ENCODE measurements around the gene SORCS2. TPM values are rescaled to one million over a fixed set of nuclear protein-coding genes. Genes with fewer than 3 reads are reported as not detected.
A peak's percentile ranks its signal among the peaks of the same experiment; 100 is the strongest.

SORCS2 gene
- total RNA-seq, 1 donor from 2014 or later, result 5.2 TPM

- Histone ChIP-seq H4K20me1 (ENCODE audit: low read depth) (peaks cover 57% of the 10 kb centered on the region), H3K27ac (no peak overlapping the region), H3K9ac (no peak overlapping the region), H3K4me1 (peaks cover 14% of the 10 kb centered on the region), H3K4me2 (no peak overlapping the region), H3K4me3 (no peak overlapping the region), H3K79me2 (ENCODE audit: low read depth) (no peaks in the 10 kb centered on the region), H3F3A (ENCODE audit: low read depth) (no peaks in the 10 kb centered on the region), H3K9me3 (ENCODE audit: low read depth) (no peaks in the 10 kb centered on the region), H2AFZ (replicated peaks) (no peak overlapping the region), H3K27me3 (peaks cover 2% of the 10 kb centered on the region), H3K36me3 (no peaks in the 10 kb centered on the region)
- no peaks in the 10 kb centered on the region for H3K36me3 Mint-ChIP-seq
- TF ChIP-seq CTCF (IDR thresholded peaks at IDR 0.05) (no peak), EZH2 (IDR thresholded peaks at IDR 0.05) (no peak), EZH2phosphoT487 (IDR thresholded peaks at IDR 0.05) (no peak)
- H3K4me3 Mint-ChIP-seq, result no peak overlapping the region
- H3K27me3 Mint-ChIP-seq (ENCODE audit: insufficient read depth, low read depth), result peaks cover 18% of the 10 kb centered on the region
- no peak overlapping the region for H3K27ac Mint-ChIP-seq
- DNase-seq (ENCODE audit: low spot score), result no peak
- H3K4me1 Mint-ChIP-seq, result peaks cover 59% of the 10 kb centered on the region
- H3K9me3 Mint-ChIP-seq, result no peaks in the 10 kb centered on the region
These were observed 6.9 kb downstream of the SORCS2 start for GRCh38 chr4:7199129-7199725.

- DNase-seq (ENCODE audit: low spot score), result no peak
- Histone ChIP-seq H3K9ac (no peak overlapping the region), H3K27ac (no peak overlapping the region), H3K4me3 (no peak overlapping the region), H3K4me1 (peaks cover 8% of the 10 kb centered on the region), H4K20me1 (ENCODE audit: low read depth) (peaks cover 50% of the 10 kb centered on the region), H3F3A (ENCODE audit: low read depth) (no peaks in the 10 kb centered on the region), H3K27me3 (no peaks in the 10 kb centered on the region), H3K9me3 (ENCODE audit: low read depth) (no peaks in the 10 kb centered on the region), H2AFZ (replicated peaks) (no peak overlapping the region), H3K79me2 (ENCODE audit: low read depth) (no peaks in the 10 kb centered on the region), H3K4me2 (no peak overlapping the region), H3K36me3 (no peaks in the 10 kb centered on the region)
- peaks cover 17% of the 10 kb centered on the region for H3K27me3 Mint-ChIP-seq (ENCODE audit: insufficient read depth, low read depth)
- H3K36me3 Mint-ChIP-seq, result no peaks in the 10 kb centered on the region
- no peak overlapping the region for H3K4me3 Mint-ChIP-seq
- no peak for TF ChIP-seq EZH2phosphoT487 (IDR thresholded peaks at IDR 0.05)
- TF ChIP-seq EZH2 (IDR thresholded peaks at IDR 0.05), result no peak
- no peak overlapping the region for H3K27ac Mint-ChIP-seq
- no peaks in the 10 kb centered on the region for H3K9me3 Mint-ChIP-seq
- peaks cover 54% of the 10 kb centered on the region for H3K4me1 Mint-ChIP-seq
These were observed 7.6 kb downstream of the SORCS2 start for GRCh38 chr4:7199771-7200441.

GRCh38 chr4:7200801-7201200, 8.5 kb downstream of the SORCS2 start:
- no peaks in the 10 kb centered on the region for H3K9me3 ChIP-seq (ENCODE audit: low read depth)
- H3K9ac ChIP-seq, result no peak overlapping the region
- H2AFZ ChIP-seq (replicated peaks), result no peak overlapping the region
- H4K20me1 ChIP-seq (ENCODE audit: low read depth), result peaks cover 42% of the 10 kb centered on the region
- Mint-ChIP-seq H3K36me3 (no peaks in the 10 kb centered on the region), H3K9me3 (no peaks in the 10 kb centered on the region), H3K27ac (peak overlapping the region; percentile 89), H3K27me3 (ENCODE audit: insufficient read depth, low read depth) (peaks cover 17% of the 10 kb centered on the region), H3K4me3 (peak overlapping the region; percentile 31), H3K4me1 (peaks cover 49% of the 10 kb centered on the region)
- no peak overlapping the region for H3K4me2 ChIP-seq
- TF ChIP-seq EZH2 (IDR thresholded peaks at IDR 0.05), result no peak
- TF ChIP-seq CTCF (IDR thresholded peaks at IDR 0.05), result no peak
- no peak for TF ChIP-seq EZH2phosphoT487 (IDR thresholded peaks at IDR 0.05)
- H3K36me3 ChIP-seq, result no peaks in the 10 kb centered on the region
- no peaks in the 10 kb centered on the region for H3K79me2 ChIP-seq (ENCODE audit: low read depth)
- no peaks in the 10 kb centered on the region for H3K27me3 ChIP-seq
- H3F3A ChIP-seq (ENCODE audit: low read depth), result peaks cover 7% of the 10 kb centered on the region
- DNase-seq (ENCODE audit: low spot score), result no peak
- H3K4me3 ChIP-seq, result no peak overlapping the region
- no peak overlapping the region for H3K27ac ChIP-seq
- peaks cover 4% of the 10 kb centered on the region for H3K4me1 ChIP-seq

Data from neural progenitor cell (in vitro differentiated cells).